Mesenchymal stem cell (in vitro differentiated cells and primary cell): Measurements from ENCODE around the gene SLC39A12. TPM values are rescaled to one million over a fixed set of nuclear protein-coding genes. Genes with fewer than 3 reads are reported as not detected.

Source experiments
- DNase-seq: peaks from one replicate; pipeline ENCODE4 v3.0.0-alpha.2; 2013
- H2AFZ ChIP-seq: one replicate; pipeline ENCODE4 v1.6.1; 2013; ENCODE audit warnings: low read depth, mild to moderate bottlenecking, control low read depth, inconsistent platforms, low read length, moderate library complexity
- H2AK5ac ChIP-seq: 2 replicates; pipeline ENCODE4 v1.6.1; 2013; ENCODE audit warnings: low read length, moderate library complexity, mild to moderate bottlenecking, inconsistent platforms; ENCODE audit not compliant: severe bottlenecking
- H2BK120ac ChIP-seq: one replicate; pipeline ENCODE4 v1.6.1; 2013; ENCODE audit warnings: low read depth, mild to moderate bottlenecking, inconsistent platforms, low read length, moderate library complexity
- H2BK12ac ChIP-seq, 2 experiments: one replicate each; pipeline ENCODE4 v1.6.1; 2013; ENCODE audit warnings: inconsistent platforms in 2 of 2, low read length in 2 of 2, mild to moderate bottlenecking in 2 of 2, moderate library complexity in 2 of 2, control low read depth in 1 of 2
- H2BK15ac ChIP-seq: one replicate; pipeline ENCODE4 v1.6.1; 2013; ENCODE audit warnings: mild to moderate bottlenecking, low read depth, inconsistent platforms; ENCODE audit not compliant: poor library complexity, severe bottlenecking
- H2BK5ac ChIP-seq: 2 replicates; pipeline ENCODE4 v1.6.1; 2013; ENCODE audit warnings: low read depth, mild to moderate bottlenecking, low read length, control low read depth, inconsistent platforms; ENCODE audit not compliant: poor library complexity, severe bottlenecking
- H3K14ac ChIP-seq, 2 experiments: one replicate each; pipeline ENCODE4 v1.6.1; 2013; ENCODE audit warnings: inconsistent platforms in 2 of 2, low read length in 2 of 2, control low read depth in 1 of 2, mild to moderate bottlenecking in 1 of 2, moderate library complexity in 1 of 2
- H3K18ac ChIP-seq, 2 experiments: one replicate each; pipeline ENCODE4 v1.6.1; 2013; ENCODE audit warnings: inconsistent platforms in 2 of 2, low read length in 2 of 2, control low read depth in 1 of 2, low read depth in 1 of 2, mild to moderate bottlenecking in 1 of 2
- H3K23ac ChIP-seq, 2 experiments: one replicate each; pipeline ENCODE4 v1.6.1; 2013; ENCODE audit warnings: inconsistent platforms in 2 of 2, low read length in 2 of 2, mild to moderate bottlenecking in 2 of 2, moderate library complexity in 2 of 2, control low read depth in 1 of 2
- H3K27ac ChIP-seq: 2 replicates; pipeline ENCODE4 v1.5.1; 2013; ENCODE audit warnings: mild to moderate bottlenecking, moderate library complexity, low read length, control low read depth, inconsistent platforms; ENCODE audit not compliant: poor library complexity, severe bottlenecking
- H3K27me3 ChIP-seq, 2 experiments: 2 replicates each; pipeline versions ENCODE4 v1.6.1 to v1.7.0; 2013; ENCODE audit warnings: low read length in 2 of 2, mild to moderate bottlenecking in 2 of 2, moderate library complexity in 2 of 2, control low read depth in 1 of 2, inconsistent platforms in 1 of 2; ENCODE audit not compliant: control insufficient read depth in 1 of 2, insufficient read depth in 1 of 2
- H3K36me3 ChIP-seq, 2 experiments: 2 replicates each; pipeline versions ENCODE4 v1.6.1 to v1.7.0; 2013; ENCODE audit warnings: low read length in 2 of 2, control low read depth in 1 of 2, inconsistent platforms in 1 of 2, low read depth in 1 of 2, mild to moderate bottlenecking in 1 of 2; ENCODE audit not compliant: insufficient read depth in 2 of 2, control insufficient read depth in 1 of 2
- H3K4ac ChIP-seq, 2 experiments: one replicate each; pipeline ENCODE4 v1.6.1; 2013; ENCODE audit warnings: inconsistent platforms in 2 of 2, low read length in 2 of 2, mild to moderate bottlenecking in 2 of 2, moderate library complexity in 2 of 2, control low read depth in 1 of 2, low read depth in 1 of 2
- H3K4me1 ChIP-seq: 2 replicates; pipeline ENCODE4 v1.6.1; 2013; ENCODE audit warnings: low read depth, low read length, control low read depth; ENCODE audit not compliant: control insufficient read depth, insufficient read depth
- H3K4me2 ChIP-seq: 2 replicates; pipeline ENCODE4 v1.6.1; 2013; ENCODE audit warnings: low read length, mild to moderate bottlenecking, inconsistent platforms; ENCODE audit not compliant: poor library complexity, severe bottlenecking
- H3K4me3 ChIP-seq, 2 experiments: 2 replicates each; pipeline versions ENCODE4 v1.5.1 to v1.7.0; 2013; ENCODE audit warnings: low read length in 2 of 2, mild to moderate bottlenecking in 2 of 2, control low read depth in 1 of 2, low read depth in 1 of 2; ENCODE audit not compliant: insufficient read depth in 1 of 2
- H3K79me1 ChIP-seq: replicated peaks from 2 replicates; pipeline ENCODE4 v1.6.1; 2013; ENCODE audit warnings: mild to moderate bottlenecking, control low read depth, low read length, inconsistent platforms; ENCODE audit not compliant: poor library complexity, severe bottlenecking
- H3K9ac ChIP-seq: 2 replicates; pipeline ENCODE4 v1.7.0; 2013; ENCODE audit warnings: mild to moderate bottlenecking, low read length, moderate library complexity
- H3K9me3 ChIP-seq: 2 replicates; pipeline ENCODE4 v1.7.0; 2013; ENCODE audit warnings: mild to moderate bottlenecking, low read length; ENCODE audit not compliant: control insufficient read depth
- H4K8ac ChIP-seq: one replicate; pipeline ENCODE4 v1.6.1; 2013; ENCODE audit warnings: inconsistent platforms, mild to moderate bottlenecking, low read length, moderate library complexity
- H4K91ac ChIP-seq: one replicate; pipeline ENCODE4 v1.6.1; 2013; ENCODE audit warnings: mild to moderate bottlenecking, low read length, inconsistent platforms
- WGBS: methylation state at CpG from one replicate; pipeline ENCODE4 v1.1.7; 2013; ENCODE audit warnings: mixed read lengths; 5-methylcytosine and 5-hydroxymethylcytosine counted together
- polyA plus RNA-seq, 2 experiments: library from polyadenylated mRNA; stranded (reverse); fragments of 200-250 nt; gene quantifications; one replicate each; pipeline ENCODE4 v1.2.3, GENCODE V29; 2013

Gene SLC39A12
- not detected for polyA plus RNA-seq (2013, experiment 1 of 2)
- not detected for polyA plus RNA-seq (2013, experiment 2 of 2)

GRCh38 chr10:17951868-17952371 lies at the start of gene SLC39A12:
TSS of gene SLC39A12 (plus strand) at chr10:17951918. CDS start at chr10:17953277, 1,359 bp downstream.
- Histone ChIP-seq H2BK15ac (no peak within 1 kb of the TSS), H4K91ac (no peak within 1 kb of the TSS), H2BK120ac (no peak within 1 kb of the TSS), H3K79me1 (no peaks in the 10 kb centered on the region), H3K27me3 (peaks cover 0 to 18% of the 10 kb centered on the region in 2 experiments), H3K4me2 (no peak within 1 kb of the TSS), H3K23ac (no peak within 1 kb of the TSS), H3K14ac (no peak within 1 kb of the TSS), H3K9ac (peak within 1 kb of the TSS; percentile 19), H2AK5ac (no peak within 1 kb of the TSS), H3K27ac (no peak within 1 kb of the TSS), H2AFZ (no peak within 1 kb of the TSS), H3K18ac (no peak within 1 kb of the TSS), H3K36me3 (no peaks in the 10 kb centered on the region), H2BK12ac (no peak within 1 kb of the TSS), H4K8ac (no peak within 1 kb of the TSS), H3K9me3 (no peaks in the 10 kb centered on the region), H3K4me3 (no peak within 1 kb of the TSS), H3K4me1 (no peaks in the 10 kb centered on the region), H3K4ac (no peak within 1 kb of the TSS), H2BK5ac (no peak within 1 kb of the TSS)
- DNase-seq, result peak; percentile 40
- WGBS, result 100% methylated on average over 1 of the region's 3 CpGs

DNA sequence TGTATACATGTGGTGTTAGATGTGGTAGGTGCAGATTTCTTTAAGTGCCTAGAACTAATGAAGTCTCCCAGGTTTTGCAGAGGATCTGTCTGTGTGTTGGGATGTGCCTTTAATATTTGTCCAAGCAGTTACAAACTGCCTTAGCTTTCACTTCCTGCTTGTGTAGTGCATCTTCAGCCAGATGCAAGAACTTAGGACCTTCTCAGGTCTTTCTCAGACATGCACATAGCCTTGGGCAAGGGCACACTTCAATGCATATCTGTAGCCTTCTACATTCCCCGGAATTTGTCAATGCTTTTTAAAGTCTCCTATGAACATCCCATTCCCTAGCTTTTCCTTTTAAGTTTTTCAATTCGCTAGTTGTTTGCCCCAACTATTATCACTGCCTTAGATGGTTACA lies 47.2 kb upstream of the SLC39A12 start:
- H3K18ac ChIP-seq, result no peak overlapping the region
- no peak overlapping the region for H3K4me3 ChIP-seq
- no peak for DNase-seq
- H4K8ac ChIP-seq, result no peak overlapping the region
- H4K91ac ChIP-seq, result peak overlapping the region; percentile 7
- no peaks in the 10 kb centered on the region for H3K36me3 ChIP-seq
- WGBS, result 85% methylated on average over 2 of the region's 2 CpGs
- no peak overlapping the region for H2BK12ac ChIP-seq
- H3K4me1 ChIP-seq, result no peaks in the 10 kb centered on the region
- H3K4me2 ChIP-seq, result no peak overlapping the region
- H3K27ac ChIP-seq, result no peak overlapping the region
- no peak overlapping the region for H3K14ac ChIP-seq
- H2BK5ac ChIP-seq, result no peak overlapping the region
- peaks cover 0 to 6% of the 10 kb centered on the region in 2 experiments for H3K27me3 ChIP-seq
- H3K23ac ChIP-seq, result no peak overlapping the region
- H2BK15ac ChIP-seq, result no peak overlapping the region
- H3K79me1 ChIP-seq, result no peaks in the 10 kb centered on the region
- H2AFZ ChIP-seq, result no peak overlapping the region
- no peak overlapping the region for H3K4ac ChIP-seq
- no peak overlapping the region for H2BK120ac ChIP-seq
- H2AK5ac ChIP-seq, result no peak overlapping the region
- no peak overlapping the region for H3K9ac ChIP-seq
- no peaks in the 10 kb centered on the region for H3K9me3 ChIP-seq

GRCh38 chr10:17905491-17905890 lies 46.2 kb upstream of the SLC39A12 start:
- H3K27ac ChIP-seq, result no peak overlapping the region
- no peak overlapping the region for H4K91ac ChIP-seq
- no peak overlapping the region for H3K4me3 ChIP-seq
- no peak for DNase-seq
- no peak overlapping the region for H4K8ac ChIP-seq
- H2AFZ ChIP-seq, result no peak overlapping the region
- 67% methylated on average over 3 of the region's 3 CpGs for WGBS
- no peak overlapping the region for H2BK5ac ChIP-seq
- no peaks in the 10 kb centered on the region for H3K36me3 ChIP-seq
- no peak overlapping the region for H2AK5ac ChIP-seq
- H3K4me1 ChIP-seq, result no peaks in the 10 kb centered on the region
- no peak overlapping the region for H2BK15ac ChIP-seq
- H2BK12ac ChIP-seq, result no peak overlapping the region
- H3K14ac ChIP-seq, result no peak overlapping the region
- no peaks in the 10 kb centered on the region for H3K79me1 ChIP-seq
- no peak overlapping the region for H3K4ac ChIP-seq
- H3K27me3 ChIP-seq, result peaks cover 0 to 6% of the 10 kb centered on the region in 2 experiments
- H3K9me3 ChIP-seq, result no peaks in the 10 kb centered on the region
- H2BK120ac ChIP-seq, result no peak overlapping the region
- no peak overlapping the region for H3K4me2 ChIP-seq
- peak overlapping the region; percentile 44 for H3K9ac ChIP-seq
- no peak overlapping the region for H3K23ac ChIP-seq
- no peak overlapping the region for H3K18ac ChIP-seq

DNA sequence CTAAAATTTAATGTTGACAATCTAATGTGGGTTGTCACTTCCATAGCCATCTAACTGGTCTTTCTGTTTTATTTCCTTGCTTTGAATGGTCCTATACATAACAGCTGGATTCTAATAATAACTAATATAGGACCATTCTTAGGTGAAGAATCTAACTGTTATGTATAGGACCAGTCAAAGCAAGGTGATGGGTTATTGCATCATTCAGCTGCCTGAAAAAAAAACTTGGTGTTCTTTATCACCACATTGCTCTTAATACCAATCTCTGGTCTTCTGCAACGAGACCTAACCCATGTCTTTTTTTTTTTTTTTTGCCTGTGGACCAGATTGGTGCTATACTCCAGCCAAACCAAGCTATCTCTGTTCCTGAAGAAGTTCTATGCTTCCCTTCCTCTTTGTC lies 45.7 kb upstream of the SLC39A12 start:
- Histone ChIP-seq H2BK120ac (no peak overlapping the region), H3K4me2 (no peak overlapping the region), H2AK5ac (no peak overlapping the region), H3K27me3 (peaks cover 0 to 6% of the 10 kb centered on the region in 2 experiments), H3K4me1 (no peaks in the 10 kb centered on the region), H4K91ac (no peak overlapping the region), H3K27ac (no peak overlapping the region), H3K18ac (no peak overlapping the region), H3K4ac (no peak overlapping the region), H3K23ac (no peak overlapping the region), H4K8ac (no peak overlapping the region), H2AFZ (no peak overlapping the region), H2BK15ac (no peak overlapping the region), H3K4me3 (no peak overlapping the region), H2BK12ac (no peak overlapping the region), H3K14ac (no peak overlapping the region), H3K79me1 (no peaks in the 10 kb centered on the region), H2BK5ac (no peak overlapping the region), H3K9me3 (no peaks in the 10 kb centered on the region), H3K36me3 (no peaks in the 10 kb centered on the region), H3K9ac (no peak overlapping the region)
- no peak for DNase-seq
- WGBS, result 45% methylated on average over 1 of the region's 1 CpG
